GM12874 (cell line): ENCODE results near the gene ITGB4.

Experiments used
- CTCF ChIP-seq: IDR thresholded peaks from 2 replicates; pipeline ENCODE4 v1.5.1; 2011; ENCODE audit warnings: low read depth, mild to moderate bottlenecking, control low read depth, low read length, moderate library complexity; ENCODE audit not compliant: insufficient read depth

Gene ITGB4

DNA sequence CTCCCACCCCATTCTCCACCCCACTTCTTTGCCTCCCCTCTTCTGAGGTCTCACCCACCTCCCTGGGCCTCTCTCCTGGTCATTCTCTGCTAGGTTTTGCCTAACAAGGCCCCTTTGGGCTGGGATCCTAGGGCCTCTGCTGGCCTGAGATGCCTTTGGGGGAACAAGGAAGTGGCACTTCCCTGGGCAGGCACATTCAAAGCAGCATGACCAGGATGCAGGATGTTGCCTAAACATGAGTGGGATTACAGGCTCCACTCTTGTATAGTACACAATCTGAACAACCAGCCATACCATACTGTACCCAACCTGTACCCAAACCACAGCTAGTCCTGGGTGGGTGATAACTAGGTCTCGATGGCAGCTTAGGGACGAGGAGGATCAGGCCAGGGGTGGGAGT lies 34.7 kb downstream of the ITGB4 start:
- TF ChIP-seq CTCF, result no peak

GRCh38 chr17:75756451-75757085 lies 35.3 kb downstream of the ITGB4 start:
- TF ChIP-seq CTCF, result no peak

GRCh38 chr17:75757086-75757681 lies 35.9 kb downstream of the ITGB4 start:
- TF ChIP-seq CTCF, result no peak

GRCh38 chr17:75758131-75758905 lies 37.1 kb downstream of the ITGB4 start:
- TF ChIP-seq CTCF, result no peak

- no peak for TF ChIP-seq CTCF
These were observed 38.2 kb downstream of the ITGB4 start for GRCh38 chr17:75759457-75759856.

- TF ChIP-seq CTCF, result no peak
These were observed 41.4 kb downstream of the ITGB4 start for GRCh38 chr17:75762513-75763268.

DNA sequence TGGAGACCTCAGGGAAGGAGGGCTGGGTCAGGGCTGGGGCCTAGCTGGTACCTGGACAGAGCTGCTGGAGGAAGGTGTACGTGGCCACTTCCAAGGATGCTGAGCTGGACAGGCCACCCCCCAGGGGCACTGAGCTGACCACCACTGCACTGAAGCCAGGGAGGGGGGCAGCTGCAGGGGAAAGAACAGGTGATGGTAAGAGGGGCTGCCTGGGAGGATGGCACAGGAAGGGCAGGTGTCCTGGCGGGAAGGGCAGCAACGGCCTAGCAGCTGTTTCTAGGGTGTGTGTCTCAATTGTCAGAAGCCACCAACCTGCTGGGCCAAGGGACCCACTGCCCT lies 42.0 kb downstream of the ITGB4 start:
- no peak for TF ChIP-seq CTCF
